NB4 (cell line): Measurements from ENCODE around the gene IGF1R.

Experiments
- DNase-seq: peaks from one replicate; pipeline ENCODE4 v3.0.0; 2010; ENCODE audit warnings: low read depth
- H3K4me3 ChIP-seq: one replicate; pipeline ENCODE4 v1.5.1; 2011; ENCODE audit warnings: mild to moderate bottlenecking, low read depth, low read length, moderate library complexity
- CTCF ChIP-seq: IDR thresholded peaks from one replicate; pipeline ENCODE4 v1.5.1; 2012; ENCODE audit warnings: low read depth, low read length
- MAX ChIP-seq: IDR thresholded peaks from 2 replicates; pipeline ENCODE4 v1.6.1; 2011; ENCODE audit warnings: low read depth, low read length
- MYC ChIP-seq: IDR thresholded peaks from 2 replicates; pipeline ENCODE4 v1.6.1; 2011; ENCODE audit warnings: low read depth, low read length
- POLR2A ChIP-seq: IDR thresholded peaks from 2 replicates; pipeline ENCODE4 v1.6.1; 2011; ENCODE audit warnings: mild to moderate bottlenecking; ENCODE audit not compliant: insufficient read length; ENCODE audit errors: extremely low read depth

Gene IGF1R

DNA sequence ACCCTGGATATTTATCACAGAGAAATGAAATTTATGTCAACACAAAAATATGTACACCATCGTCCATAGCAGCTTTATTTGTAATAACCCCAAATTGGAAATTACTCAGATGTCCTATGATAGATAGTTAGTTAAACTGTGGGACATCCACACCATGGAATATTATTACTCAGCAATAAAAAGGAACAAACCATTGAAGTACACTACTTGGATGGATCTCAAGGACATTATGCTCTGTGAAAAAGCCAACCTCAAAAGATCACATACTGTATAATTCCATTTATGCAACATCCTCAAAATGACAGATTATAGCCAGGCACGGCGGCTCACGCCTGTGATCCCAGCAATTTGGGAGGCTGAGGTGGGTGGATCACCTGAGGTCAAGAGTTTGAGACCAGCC lies 246.0 kb downstream of the IGF1R start:
- no peak for TF ChIP-seq CTCF
- TF ChIP-seq MAX: no peak
- TF ChIP-seq MYC: no peak
- no peak for TF ChIP-seq POLR2A
- DNase-seq: no peak
- no peak overlapping the region for H3K4me3 ChIP-seq

- DNase-seq: no peak
- H3K4me3 ChIP-seq: no peak overlapping the region
- no peak for TF ChIP-seq MYC
- no peak for TF ChIP-seq POLR2A
- no peak for TF ChIP-seq CTCF
- TF ChIP-seq MAX: no peak
These were observed 247.8 kb downstream of the IGF1R start for GRCh38 chr15:98896002-98896721.

GRCh38 chr15:98896802-98897732 lies 248.7 kb downstream of the IGF1R start:
- no peak overlapping the region for H3K4me3 ChIP-seq
- TF ChIP-seq MAX (no peak), MYC (no peak), CTCF (no peak), POLR2A (no peak)
- DNase-seq: peak; percentile 24

- no peak for TF ChIP-seq MAX
- TF ChIP-seq CTCF: no peak
- TF ChIP-seq MYC: no peak
- no peak for TF ChIP-seq POLR2A
- H3K4me3 ChIP-seq: no peak overlapping the region
- DNase-seq: no peak
These were observed 249.8 kb downstream of the IGF1R start for GRCh38 chr15:98898122-98898521.

GRCh38 chr15:98899272-98900021 lies 251.1 kb downstream of the IGF1R start:
- DNase-seq: peak; percentile 93
- peak; percentile 50; the same call in 1 of the 2 replicates for TF ChIP-seq MYC
- no peak for TF ChIP-seq POLR2A
- H3K4me3 ChIP-seq: no peak overlapping the region

DNA sequence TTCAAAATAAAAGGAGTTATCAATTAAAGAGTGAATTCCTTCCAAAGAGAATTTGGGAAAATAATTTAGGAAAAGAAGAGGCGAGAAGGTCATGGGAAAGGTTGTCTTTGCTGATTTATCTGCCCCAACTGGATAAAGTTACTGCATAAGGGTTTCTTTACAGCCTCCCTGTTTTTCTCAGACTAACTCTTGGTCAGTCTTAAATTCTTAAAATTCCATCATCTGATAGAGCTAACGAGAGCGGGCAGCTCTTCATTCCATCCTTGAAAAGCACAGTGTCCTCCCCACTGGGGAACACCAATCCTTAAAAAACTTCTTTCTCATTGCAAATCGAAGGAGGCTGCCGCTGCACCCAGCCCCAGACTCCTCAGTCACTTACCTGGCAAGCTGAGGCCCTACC lies 252.0 kb downstream of the IGF1R start:
- H3K4me3 ChIP-seq: no peak overlapping the region
- DNase-seq: no peak
- no peak for TF ChIP-seq MAX
- no peak for TF ChIP-seq MYC
- TF ChIP-seq CTCF: no peak
- no peak for TF ChIP-seq POLR2A
